H1 (cell line): ENCODE measurements around the gene TTI1. TPM values are rescaled to one million over a fixed set of nuclear protein-coding genes. Genes with fewer than 3 reads are reported as not detected.

Experiments used
- polyA plus RNA-seq, 7 experiments: library from polyadenylated mRNA; depleted of rRNA in 3 of 7; stranded (reverse) in 5 of 7; unstranded in 2 of 7; fragments of >200 nt in 5 of 7; fragments of 200-250 nt in 2 of 7; gene quantifications; 1 replicate in 5 of 7; 2 replicates in 1 of 7; 4 replicates in 1 of 7; pipeline versions ENCODE4 v1.2.1 to v1.2.3, GENCODE V29; 2011 to 2013; ENCODE audit warnings: missing spikeins in 2 of 7, mixed read lengths in 2 of 7
- total RNA-seq: library from RNA; stranded (reverse); fragmentation: NEBNext Ultra II Directional; extraction: Animal tissue kit (Norgen Biotek cat#: 25700); gene quantifications from 2 replicates; pipeline ENCODE4 v1.2.1, GENCODE V29; 2021
- TF ChIP-seq, protein P1 (sequence below), 3 experiments: IDR thresholded peaks; 1 replicate in 2 of 3; 2 replicates in 1 of 3; pipeline versions ENCODE4 v1.5.1 to v1.6.1; 2011; ENCODE audit warnings: low read length in 3 of 3, mild to moderate bottlenecking in 3 of 3, inconsistent platforms in 2 of 3, low read depth in 1 of 3, moderate library complexity in 1 of 3; ENCODE audit not compliant: insufficient read depth in 1 of 3; ENCODE audit errors: control extremely low read depth in 1 of 3

TTI1 gene
- total and polyA plus RNA-seq, 2 of the 8 experiments (the other 6 are each of a cell fraction or from before 2014, with no cell fraction given), result 34.1 to 47.0 TPM

DNA sequence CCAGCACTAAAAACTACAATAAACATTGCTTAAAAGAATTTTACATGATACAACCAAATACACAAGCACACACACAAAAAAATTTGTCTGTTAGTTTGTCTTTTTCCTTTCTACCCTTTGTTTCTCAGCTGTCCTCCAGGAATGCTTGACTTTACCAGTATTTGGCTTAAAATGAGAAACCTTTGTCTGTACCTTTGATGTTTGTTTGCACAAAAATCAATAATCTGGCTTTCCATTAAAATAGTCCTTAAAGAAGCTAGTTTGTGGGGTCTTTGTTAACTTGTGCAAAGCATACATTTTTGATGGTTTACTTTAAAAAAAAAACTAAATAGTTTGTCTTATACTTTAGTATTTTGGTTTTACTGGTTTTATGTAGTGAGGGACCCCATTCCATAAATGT is 49.6 kb upstream of the TTI1 start (continued):
- TF ChIP-seq, protein P1, sequence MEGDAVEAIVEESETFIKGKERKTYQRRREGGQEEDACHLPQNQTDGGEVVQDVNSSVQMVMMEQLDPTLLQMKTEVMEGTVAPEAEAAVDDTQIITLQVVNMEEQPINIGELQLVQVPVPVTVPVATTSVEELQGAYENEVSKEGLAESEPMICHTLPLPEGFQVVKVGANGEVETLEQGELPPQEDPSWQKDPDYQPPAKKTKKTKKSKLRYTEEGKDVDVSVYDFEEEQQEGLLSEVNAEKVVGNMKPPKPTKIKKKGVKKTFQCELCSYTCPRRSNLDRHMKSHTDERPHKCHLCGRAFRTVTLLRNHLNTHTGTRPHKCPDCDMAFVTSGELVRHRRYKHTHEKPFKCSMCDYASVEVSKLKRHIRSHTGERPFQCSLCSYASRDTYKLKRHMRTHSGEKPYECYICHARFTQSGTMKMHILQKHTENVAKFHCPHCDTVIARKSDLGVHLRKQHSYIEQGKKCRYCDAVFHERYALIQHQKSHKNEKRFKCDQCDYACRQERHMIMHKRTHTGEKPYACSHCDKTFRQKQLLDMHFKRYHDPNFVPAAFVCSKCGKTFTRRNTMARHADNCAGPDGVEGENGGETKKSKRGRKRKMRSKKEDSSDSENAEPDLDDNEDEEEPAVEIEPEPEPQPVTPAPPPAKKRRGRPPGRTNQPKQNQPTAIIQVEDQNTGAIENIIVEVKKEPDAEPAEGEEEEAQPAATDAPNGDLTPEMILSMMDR (IDR thresholded peaks at IDR 0.05; ENCODE audit: control extremely low read depth in 1 of 3, insufficient read depth in 1 of 3, low read depth in 1 of 3, low read length in 3 of 3), result no peak
- TF ChIP-seq, all 59 proteins: peak for 0
